Measurements from ENCODE around the gene HMCN1.

GRCh38 chr1:186082235-186082937 lies 348.2 kb downstream of the HMCN1 start:
- TF ChIP-seq POLR2AphosphoS5 (IDR thresholded peaks at IDR 0.05; ENCODE audit: low read depth, low read length) (no peak), REST (IDR thresholded peaks at IDR 0.05; ENCODE audit: insufficient read depth in 1 of 2, low read depth in 2 of 2, low read length in 2 of 2) (no peak; a peak in 1 of 4 replicates)
